22Rv1 (cell line): ENCODE measurements around the gene SYT9.

Experiments used
- ZFX ChIP-seq: fragments of 450-650 bp; IDR thresholded peaks from 2 replicates; pipeline ENCODE4 v1.6.1; 2017; ENCODE audit warnings: antibody characterized with exemption, borderline replicate concordance
- TF ChIP-seq, protein P1 (sequence below): fragments of 450-650 bp; IDR thresholded peaks from 2 replicates; pipeline ENCODE4 v1.5.1; 2017; ENCODE audit warnings: mild to moderate bottlenecking

GRCh38 chr11:7450836-7451235 lies 199.1 kb downstream of the SYT9 start:
- TF ChIP-seq, protein P1, sequence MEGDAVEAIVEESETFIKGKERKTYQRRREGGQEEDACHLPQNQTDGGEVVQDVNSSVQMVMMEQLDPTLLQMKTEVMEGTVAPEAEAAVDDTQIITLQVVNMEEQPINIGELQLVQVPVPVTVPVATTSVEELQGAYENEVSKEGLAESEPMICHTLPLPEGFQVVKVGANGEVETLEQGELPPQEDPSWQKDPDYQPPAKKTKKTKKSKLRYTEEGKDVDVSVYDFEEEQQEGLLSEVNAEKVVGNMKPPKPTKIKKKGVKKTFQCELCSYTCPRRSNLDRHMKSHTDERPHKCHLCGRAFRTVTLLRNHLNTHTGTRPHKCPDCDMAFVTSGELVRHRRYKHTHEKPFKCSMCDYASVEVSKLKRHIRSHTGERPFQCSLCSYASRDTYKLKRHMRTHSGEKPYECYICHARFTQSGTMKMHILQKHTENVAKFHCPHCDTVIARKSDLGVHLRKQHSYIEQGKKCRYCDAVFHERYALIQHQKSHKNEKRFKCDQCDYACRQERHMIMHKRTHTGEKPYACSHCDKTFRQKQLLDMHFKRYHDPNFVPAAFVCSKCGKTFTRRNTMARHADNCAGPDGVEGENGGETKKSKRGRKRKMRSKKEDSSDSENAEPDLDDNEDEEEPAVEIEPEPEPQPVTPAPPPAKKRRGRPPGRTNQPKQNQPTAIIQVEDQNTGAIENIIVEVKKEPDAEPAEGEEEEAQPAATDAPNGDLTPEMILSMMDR: no peak
- no peak for TF ChIP-seq ZFX
